GM12892 (cell line): ENCODE data around the gene NPHP4.

Source experiments
- POLR2A ChIP-seq: IDR thresholded peaks from 2 replicates; pipeline ENCODE4 v1.6.1; 2011; ENCODE audit warnings: low read depth, low read length, control low read depth
- POLR2AphosphoS5 ChIP-seq: IDR thresholded peaks from 2 replicates; pipeline ENCODE4 v1.6.1; 2011; ENCODE audit warnings: low read depth, low read length, control low read depth
- TAF1 ChIP-seq: IDR thresholded peaks from 2 replicates; pipeline ENCODE4 v1.6.1; 2011; ENCODE audit warnings: low read depth, mild to moderate bottlenecking, control low read depth, low read length, borderline replicate concordance

- TF ChIP-seq POLR2A (no peak), TAF1 (no peak), POLR2AphosphoS5 (no peak)
Observed at GRCh38 chr1:6011161-6011945, 19.1 kb upstream of the NPHP4 start.
